Inflammatory macrophage (primary cell): Measurements from ENCODE around the gene NOD1.
"Not testable (repeated sequence)": the region's sequence is repeated elsewhere in the genome, so short reads cannot be mapped to it uniquely, and the experiment has no call there.

Experiments
- DNase-seq, 2 donors: peaks; one replicate each; pipeline ENCODE4 v3.0.0-alpha.2; 2020 to 2022

Gene NOD1

DNA sequence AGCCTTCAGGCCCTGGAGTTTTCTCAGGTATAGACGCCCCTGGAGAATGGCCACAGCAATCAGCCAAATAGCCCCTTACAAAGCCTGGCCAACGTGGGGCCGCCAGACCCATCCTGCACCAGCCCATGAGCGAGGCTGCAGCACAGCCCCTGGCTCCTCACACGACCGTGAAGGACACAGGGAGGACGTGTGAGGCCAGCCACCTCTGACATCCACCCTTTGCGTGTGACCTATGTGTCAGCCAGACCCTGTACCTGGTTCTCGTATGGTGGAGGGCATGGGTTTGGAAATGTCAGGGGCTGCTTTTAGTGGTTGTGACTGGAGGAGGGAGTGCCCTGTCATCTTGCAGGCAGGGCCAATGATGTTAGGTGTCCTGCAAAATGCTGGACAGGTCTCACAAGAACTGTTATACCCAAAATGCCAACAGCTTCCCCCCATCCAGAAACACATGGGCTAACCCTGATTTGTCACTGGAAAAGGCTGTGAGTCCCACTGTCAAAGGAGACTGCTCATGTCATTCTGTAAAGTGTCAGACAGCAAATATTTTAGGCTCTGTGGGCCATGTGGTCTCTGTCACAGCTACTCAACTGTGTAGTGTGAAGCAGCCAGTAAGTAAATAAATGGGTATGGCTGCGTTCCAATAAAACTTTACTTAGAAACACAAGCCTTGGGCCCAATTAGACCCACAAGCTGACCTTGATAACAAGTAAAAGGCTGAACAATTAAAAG, 30.0 kb downstream of the NOD1 start:
- no peak for DNase-seq

DNA sequence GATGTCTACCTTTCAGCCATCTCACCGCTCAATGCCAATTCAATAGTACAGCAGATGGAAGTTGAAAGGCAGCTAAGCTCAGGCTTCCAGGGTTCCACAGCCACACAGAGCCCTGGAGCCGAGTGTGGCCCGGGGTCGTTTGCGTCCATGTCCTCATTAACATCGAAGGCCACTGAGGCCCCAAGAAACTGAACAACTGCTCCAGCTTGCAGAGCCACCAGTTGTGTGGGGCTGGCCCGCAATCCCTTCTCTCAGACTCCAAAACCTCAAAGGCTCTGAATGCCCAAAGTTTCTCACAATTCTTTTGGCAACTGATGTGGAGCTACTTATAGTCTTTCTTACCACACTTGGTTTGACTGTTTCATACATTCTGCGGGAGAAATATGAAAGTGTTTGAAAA, 31.1 kb downstream of the NOD1 start:
- no peak for DNase-seq

GRCh38 chr7:30446266-30446665, 32.3 kb downstream of the NOD1 start:
- DNase-seq: no peak

DNA sequence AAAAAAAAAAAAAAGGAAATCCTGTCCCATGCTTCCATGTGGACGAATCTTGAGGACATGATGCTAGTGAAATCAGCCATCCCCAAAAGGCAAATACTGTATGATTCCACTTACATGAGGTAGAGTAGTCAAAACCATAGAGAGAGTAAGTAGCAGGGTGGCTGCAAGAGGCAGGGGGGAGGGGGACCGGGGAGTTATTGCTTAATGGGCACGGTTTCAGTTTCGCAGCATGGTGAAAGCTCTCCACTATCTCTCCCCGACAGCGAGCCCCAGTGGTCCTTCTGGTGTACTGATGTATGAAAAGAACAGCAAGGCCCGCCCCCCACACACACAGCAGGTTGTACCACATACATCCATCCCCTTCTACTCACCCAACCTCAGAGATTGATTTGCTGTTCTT, 32.8 kb downstream of the NOD1 start:
- peak; percentile 88 for DNase-seq

DNA sequence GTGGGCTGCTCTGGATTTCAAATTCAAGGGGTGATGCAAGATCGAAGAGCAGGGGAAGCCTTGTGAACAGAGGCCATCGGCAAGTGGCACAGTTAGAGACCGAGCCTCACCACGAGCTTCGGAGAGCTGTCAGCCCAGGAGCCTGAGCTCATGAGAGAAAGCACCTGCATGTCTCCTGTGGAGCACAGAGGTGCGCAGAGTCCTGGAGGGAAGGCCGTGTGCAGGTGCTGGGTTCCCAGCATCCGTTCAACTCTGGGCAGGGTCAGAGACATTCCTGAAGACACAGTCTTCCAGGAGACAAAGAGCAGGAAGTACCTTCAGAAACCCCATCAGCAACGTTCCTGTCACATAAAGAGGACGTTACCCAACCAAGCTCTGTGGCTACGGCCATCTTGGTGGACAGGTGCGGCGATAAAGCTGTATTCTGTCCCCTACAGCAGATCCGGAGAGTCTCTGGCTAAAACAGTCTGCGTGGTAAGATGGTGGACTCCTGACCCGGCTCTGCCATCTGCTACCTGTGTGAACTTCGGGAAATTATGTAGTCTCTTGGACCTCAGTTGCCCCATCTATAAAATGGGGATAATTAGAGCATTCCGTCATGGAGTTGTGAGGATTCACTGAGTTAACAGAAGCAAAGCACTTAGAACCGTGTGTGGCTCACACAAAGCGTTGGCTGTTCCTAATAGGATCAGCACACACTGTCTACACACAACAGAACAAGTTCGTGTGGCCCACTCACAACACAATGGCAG, 40.6 kb downstream of the NOD1 start:
- peak; percentile 47 to 56 for DNase-seq

GRCh38 chr7:30436518-30436917, 42.1 kb downstream of the NOD1 start:
- no peak for DNase-seq

GRCh38 chr7:30436046-30436445, 42.5 kb downstream of the NOD1 start:
- DNase-seq: peak in 1 of 2 donors; percentile 42

DNA sequence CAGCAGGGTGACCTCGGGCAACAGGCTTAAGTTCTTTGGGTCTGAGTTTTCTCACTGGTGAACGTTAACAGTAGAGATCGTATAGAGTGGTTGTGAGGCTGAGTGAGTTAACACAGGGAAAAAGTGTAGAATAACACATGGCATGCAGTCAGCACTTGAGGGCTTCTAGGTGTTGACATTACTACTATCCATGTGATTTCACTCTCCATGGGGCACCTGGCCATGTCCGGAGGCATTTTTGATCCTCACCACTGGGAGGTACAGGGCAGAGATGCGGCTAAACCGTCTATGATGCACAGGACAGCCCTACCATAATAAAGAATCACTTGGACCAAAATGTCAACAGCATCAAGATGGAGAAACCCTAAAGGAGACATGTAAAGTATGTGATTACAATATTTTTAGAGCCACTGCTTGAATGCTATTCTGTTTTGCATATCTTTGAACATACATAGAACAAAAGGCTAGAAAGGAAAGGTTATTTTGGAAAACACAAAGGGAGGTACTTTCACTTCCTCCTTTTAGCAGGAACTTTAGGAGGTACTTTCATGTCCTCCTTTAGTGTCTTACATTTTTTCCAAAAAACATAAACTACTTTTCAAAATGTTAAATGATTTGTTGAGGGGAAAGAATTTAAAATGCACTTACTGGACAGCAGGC, 44.3 kb downstream of the NOD1 start:
- DNase-seq: peak in 1 of 2 donors; percentile 43

- DNase-seq: no peak
Observed at GRCh38 chr7:30433506-30433905, 45.1 kb downstream of the NOD1 start.

GRCh38 chr7:30433082-30433481, 45.5 kb downstream of the NOD1 start:
- DNase-seq: peak; percentile 72 to 84

GRCh38 chr7:30430777-30431176, 47.8 kb downstream of the NOD1 start:
- DNase-seq: peak; percentile 57 to 63

- DNase-seq: peak; percentile 76 to 89
Observed at GRCh38 chr7:30430276-30430675, 48.3 kb downstream of the NOD1 start.

DNA sequence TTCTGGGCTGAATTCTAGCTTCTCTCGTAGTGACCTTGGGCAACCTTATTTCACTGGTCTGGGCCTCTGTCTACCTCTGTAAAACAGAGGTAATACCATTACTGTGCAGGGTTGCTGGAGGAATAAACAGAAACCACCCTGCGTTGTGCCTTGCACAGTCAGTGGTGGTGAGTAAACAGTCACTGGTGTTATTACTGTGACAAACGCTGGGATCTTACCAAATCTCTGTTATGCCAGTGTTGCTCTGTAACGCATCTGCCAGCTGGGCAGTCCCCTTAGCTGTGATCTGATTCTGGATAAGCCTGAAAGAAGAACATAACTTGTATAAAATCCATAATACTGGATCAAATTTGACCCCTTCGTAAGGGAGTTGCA, 49.4 kb downstream of the NOD1 start:
- DNase-seq: peak; percentile 61 to 69

DNA sequence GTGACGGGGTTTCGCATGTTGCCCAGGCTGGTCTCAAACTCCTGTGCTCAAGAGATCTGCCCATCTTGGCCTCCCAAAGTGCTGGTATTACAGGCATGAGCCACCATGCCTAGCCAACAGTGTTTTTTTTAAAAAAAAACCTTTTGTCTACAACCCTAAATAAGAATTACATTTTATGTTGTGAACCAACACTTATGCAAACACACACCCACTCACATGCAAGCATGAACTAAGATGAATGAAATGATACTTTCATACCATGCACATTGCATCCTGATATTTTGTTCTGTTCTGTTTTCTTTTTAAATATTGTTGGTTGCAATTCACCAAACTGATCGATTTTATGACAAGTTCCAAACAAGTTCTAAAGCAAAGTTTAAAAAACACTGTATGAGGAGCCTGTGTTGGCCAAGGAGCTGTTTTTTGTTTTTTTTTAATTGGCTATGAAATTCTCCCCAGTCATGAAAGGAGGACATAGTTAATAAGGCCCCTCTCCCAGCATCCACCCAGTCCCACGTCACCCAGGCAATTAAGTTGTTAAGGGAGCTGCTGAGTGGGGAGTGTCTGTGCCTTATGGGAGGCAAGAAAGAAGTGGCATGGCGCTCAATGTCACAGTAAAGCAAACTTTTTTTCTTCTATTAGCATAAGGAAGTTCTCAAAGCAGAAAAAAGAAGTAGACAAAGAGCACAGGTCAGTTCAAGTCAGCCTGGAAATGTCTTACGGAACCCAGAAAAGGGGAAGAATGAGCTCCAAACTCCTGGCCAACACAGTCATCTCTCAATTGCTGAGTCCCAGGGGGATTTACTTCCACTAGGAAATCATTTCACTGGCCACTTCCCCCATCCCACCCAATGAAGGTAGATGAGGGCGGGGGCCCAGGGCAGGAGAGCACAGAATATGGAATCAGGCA, 50.1 kb downstream of the NOD1 start:
- DNase-seq: peak; percentile 88 to 89

GRCh38 chr7:30427296-30428070, 51.1 kb downstream of the NOD1 start:
- DNase-seq: peak; percentile 81 to 82

- DNase-seq: no peak
Observed at GRCh38 chr7:30424506-30424905, 54.1 kb downstream of the NOD1 start.

DNA sequence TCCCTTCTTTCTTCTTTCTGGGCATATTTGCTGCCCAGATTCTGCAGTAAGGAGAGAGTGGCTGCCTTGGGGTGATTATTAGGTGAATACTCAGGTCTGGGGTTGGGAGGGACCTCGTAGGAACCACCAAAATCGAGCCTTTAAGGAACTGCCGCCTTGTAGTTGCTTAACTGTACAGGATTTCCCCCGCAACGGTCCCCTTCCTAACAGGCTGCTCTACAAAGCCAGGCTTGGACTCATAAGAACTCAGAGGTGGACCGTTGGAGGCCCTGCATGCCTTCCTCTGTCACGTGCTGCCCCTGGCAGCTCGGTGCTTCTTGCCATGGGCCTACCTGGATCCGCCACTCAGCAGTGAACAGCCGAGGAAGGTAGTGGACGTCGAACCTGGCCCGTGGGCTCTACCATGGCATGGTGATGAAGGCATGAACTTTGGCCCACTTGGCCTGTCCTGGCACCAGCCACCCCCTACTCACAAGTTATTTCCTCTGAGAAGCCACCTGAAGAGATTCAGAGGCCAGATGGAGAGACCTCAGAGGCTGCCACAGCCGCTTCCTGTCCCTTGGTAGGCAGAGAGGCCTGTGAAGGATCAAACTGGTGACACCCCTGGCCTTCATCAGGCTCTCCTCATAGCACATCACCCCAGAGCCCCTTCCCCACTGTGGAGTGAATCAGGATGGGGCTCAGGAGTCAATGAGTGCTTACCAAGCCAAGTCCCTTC, 54.6 kb downstream of the NOD1 start:
- no peak for DNase-seq

DNA sequence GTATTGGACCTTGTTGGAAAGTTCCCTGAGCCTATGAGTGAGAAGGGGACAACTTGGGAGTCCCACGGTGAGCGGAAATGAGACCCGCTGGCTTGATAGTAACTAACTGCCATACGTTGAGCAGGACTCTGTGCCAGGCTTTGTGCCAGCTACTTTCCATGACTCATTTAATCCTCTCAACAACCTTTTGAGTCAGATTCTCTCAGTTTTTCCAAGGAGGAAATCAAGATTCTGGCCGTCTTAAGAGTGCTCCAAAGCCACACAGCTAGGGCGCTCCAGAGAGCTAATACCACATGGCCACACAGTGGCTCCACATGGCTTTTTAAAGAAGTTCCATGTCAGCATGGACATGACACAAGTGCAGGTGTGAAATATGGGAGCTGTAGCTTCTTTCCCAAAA, 55.7 kb downstream of the NOD1 start:
- no peak for DNase-seq

GRCh38 chr7:30421647-30422196, 56.9 kb downstream of the NOD1 start:
- no peak for DNase-seq

DNA sequence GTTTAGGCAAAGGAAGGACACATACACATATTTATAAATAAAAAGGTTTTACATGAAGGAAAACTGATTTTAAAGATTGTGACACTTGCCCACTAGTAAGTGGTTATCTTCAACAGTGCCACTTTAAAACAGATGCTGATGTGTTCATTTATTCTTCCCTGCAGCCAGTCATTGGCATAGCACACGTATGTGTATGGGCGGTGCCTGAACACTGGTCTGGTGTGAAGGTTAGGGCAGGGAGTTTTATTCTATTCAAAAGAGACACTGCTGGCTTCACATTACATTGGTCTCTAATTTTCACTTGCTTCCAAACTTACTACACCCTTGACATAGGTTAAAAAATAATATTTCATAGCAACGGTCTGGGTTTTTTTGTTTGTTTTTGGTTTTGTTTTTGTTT, 57.9 kb downstream of the NOD1 start:
- no peak for DNase-seq

DNA sequence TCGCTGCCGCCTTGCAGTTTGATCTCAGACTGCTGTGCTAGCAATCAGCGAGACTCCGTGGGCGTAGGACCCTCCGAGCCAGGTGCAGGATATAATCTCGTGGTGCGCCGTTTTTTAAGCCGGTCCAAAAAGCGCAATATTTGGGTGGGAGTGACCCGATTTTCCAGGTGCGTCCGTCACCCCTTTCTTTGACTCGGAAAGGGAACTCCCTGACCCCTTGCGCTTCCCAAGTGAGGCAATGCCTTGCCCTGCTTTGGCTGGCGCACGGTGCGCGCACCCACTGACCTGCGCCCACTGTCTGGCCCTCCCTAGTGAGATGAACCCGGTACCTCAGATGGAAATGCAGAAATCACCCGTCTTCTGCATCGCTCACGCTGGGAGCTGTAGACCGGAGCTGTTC, 58.5 kb downstream of the NOD1 start:
- DNase-seq: not testable (repeated sequence)
